NCI-H2227 (cell line): ENCODE results near the gene ADD2.
"Not testable (repeated sequence)": the region's sequence is repeated elsewhere in the genome, so short reads cannot be mapped to it uniquely, and the experiment has no call there.

Source experiments
- DNase-seq: peaks from one replicate; lab custom pipeline; 2025; ENCODE audit not compliant: unreplicated experiment; lab: John Stamatoyannopoulos, UW

The ADD2 gene

DNA sequence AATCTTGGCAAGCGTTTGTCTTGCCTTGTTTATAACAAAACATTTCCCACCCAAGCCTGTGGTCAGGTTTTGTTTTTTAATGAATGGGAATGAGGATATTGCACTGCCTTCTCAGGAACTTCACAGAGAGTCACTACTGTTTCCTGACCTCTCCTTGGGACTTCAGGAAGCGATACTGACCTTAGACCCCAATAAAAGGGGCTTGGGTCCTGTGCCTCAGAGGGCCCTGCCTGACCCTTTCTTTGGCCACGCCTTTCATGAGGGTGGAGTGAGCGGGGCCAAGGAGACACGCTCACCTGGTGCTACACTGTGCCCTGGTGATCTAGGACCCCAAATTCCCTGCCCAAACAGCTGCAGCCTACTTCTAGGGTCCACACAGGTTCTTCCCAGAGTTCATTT is 121.6 kb downstream of the ADD2 start:
- no peak for DNase-seq

DNA sequence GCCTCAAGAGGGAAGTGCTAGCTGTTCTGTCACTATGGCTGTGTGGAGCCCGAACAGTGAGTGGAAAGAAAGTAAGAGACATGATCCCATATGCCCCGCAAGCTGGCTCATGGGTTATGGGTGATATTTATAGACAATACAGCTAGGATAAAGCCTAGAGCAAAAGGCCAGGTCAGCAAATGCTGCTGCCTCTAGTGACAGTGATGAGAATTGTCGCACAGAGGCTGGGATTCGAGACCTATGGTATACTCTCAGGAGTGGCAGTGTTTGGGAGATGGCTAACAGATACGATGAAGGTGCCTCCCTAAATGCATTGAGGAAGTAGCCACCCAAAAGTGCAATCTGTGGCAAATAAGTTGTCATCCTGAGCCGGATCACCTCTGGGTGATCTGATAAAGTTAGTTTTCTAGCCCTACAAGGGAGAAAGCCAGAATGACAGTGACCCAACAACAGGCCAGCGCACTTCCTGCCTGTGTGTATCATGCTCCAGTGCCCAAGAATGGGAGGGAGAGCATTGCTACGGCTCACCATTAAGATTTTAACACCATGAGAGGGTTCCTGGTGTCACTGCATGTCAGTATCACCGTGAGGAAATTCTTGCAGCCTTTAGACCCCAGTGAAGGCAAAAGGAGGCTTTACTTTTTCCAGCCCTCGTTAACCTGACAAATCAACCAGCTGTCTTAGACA is 122.1 kb downstream of the ADD2 start:
- peak; percentile 12 for DNase-seq

- DNase-seq = no peak
These were observed 124.3 kb downstream of the ADD2 start for GRCh38 chr2:70643715-70644114.

- DNase-seq = no peak
These were observed 126.7 kb downstream of the ADD2 start for GRCh38 chr2:70641263-70641784.

- no peak for DNase-seq
These were observed 128.1 kb downstream of the ADD2 start for GRCh38 chr2:70639841-70640436.

GRCh38 chr2:70638561-70638960 is 129.4 kb downstream of the ADD2 start:
- DNase-seq = no peak

DNA sequence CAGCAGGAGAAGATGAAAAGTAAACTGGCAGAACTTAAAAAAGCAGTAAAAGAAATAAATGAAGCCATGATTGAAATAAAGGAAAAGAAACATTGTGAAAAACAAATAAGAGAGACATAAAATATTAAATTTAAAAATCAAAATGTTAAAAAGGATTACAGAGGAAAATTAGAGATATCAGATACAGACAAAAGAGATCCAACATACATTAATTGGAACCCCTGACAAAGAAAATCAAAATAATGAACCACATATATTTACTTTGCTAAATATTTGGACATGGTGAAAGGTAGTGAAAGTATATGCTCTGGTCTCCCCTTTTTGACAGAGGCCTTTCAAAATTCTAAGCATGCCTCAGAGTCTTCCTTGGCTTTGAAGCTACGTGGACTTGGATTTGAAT is 134.5 kb downstream of the ADD2 start:
- no peak for DNase-seq

DNA sequence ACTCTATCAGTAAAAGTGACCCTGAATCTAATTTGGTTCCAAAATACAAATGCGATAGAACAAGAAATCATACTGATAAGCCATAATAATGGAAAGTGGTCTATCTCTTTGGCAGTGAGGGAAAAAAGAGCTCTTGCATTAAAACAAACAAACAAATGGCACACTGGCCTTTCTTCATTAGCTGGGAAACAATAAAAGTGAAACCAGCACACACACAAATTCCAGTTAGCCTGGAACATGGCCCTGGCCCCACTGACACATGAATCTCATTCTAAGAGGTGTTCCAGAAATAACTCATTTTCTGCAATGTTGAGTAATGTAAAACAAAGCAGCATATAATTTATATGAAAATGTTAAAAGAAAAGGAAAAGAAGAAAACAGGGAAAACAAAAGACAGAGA is 135.0 kb downstream of the ADD2 start:
- DNase-seq = no peak

DNA sequence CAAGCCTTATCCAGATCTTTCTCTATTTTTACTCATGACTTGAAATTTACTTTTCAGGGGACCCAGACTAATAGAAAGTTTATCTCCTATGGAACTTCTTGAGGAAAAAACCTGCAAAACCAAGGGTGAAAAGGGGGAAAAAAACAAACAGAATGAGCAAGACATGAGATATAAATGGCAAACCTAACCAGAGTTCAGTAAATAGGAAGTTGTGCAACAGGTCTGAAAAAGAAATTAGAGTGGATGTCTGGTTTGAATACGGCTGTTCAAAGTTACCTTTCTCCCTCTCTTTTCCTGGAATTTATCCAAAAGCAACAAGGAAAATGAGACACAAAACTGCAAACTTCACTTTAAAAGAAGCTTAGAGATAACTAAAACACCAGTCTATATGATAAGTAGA is 135.6 kb downstream of the ADD2 start:
- no peak for DNase-seq

DNA sequence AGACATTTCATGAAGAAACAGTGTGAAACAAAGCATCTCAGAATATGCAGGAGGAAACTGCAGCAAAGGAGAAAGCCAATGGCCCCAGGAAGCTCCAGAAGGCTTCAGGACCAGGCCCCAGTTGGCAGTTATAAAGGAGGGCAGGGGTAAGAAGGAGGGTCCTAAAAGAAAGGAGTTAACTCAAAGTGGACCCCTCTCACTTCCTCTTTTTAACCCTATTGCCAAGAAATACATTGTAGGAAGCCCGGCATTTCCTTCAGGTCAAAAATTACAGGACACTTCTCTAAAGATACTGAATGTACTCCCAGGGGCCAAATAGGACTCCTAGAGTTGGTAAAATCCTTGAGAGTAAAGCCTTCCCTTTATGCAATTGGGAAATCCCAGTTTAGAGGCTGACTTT is 137.2 kb downstream of the ADD2 start:
- DNase-seq = no peak

DNA sequence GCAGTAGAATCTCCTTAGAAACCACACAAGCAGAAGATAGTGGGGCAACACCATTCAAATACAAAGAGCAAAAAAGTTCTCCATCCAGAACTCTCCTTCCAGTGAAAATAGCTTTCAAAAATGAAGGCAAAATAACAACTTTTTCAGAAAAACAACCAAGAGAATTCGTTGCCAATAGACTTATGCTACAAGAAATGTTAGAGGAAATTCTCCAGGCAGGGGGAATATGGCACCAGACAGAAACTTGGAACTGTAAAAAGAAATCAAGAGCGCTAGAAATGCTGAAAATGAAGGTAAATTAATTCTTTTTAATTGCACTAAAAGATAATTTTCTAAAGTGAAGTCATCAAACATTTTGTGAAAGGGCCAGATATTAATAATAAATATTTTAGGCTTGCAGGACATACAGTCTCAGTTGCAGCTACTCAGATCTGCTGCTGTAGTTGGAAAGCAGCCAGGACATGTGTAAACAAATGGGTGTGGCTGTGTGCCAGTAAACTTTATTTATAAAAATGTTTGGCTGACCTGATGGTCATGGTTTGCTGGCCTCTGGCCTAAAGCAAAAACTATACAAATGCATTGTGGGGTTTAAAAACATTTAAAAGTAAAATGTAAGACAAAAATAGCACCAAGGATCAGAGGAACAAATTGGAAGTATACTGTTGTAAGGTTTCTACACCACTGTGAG is 140.6 kb downstream of the ADD2 start:
- no peak for DNase-seq

DNA sequence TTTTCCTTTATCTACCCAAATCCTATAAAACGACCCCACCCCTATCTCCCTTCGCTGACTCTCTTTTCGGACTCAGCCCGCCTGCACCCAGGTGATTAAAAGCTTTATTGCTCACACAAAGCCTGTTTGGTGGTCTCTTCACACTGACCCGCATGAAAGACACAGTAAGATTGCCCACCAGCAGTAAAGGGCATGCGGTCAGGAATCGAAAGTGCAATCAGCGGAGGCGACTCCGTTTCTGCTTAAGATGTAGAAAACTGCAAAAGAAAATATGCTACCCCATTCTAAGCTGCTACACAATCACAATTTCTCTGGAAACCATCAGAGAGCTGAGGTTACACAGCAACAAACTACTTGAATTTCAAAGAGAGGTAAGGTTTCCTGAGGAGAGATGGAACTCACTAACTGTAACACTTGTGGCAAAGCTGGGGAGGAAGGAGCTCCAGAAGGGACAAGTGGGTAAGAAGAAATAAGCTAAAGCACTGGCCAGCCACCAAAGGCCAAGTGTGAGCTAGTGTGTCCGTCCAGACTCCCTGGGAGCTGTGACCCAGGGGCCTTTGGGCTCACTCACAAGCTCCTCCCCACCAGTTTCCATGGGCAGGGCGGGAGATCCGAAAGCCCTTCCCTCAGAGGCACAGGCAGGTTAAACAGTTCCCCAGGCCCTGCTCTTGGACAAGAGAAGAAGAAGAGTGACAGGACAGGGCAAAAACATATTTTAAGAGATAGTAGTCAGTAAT is 141.6 kb downstream of the ADD2 start:
- DNase-seq = no peak

- DNase-seq = not testable (repeated sequence)
These were observed 146.5 kb downstream of the ADD2 start for GRCh38 chr2:70621536-70621935.

GRCh38 chr2:70620020-70620419 is 148.0 kb downstream of the ADD2 start:
- DNase-seq = no peak

DNA sequence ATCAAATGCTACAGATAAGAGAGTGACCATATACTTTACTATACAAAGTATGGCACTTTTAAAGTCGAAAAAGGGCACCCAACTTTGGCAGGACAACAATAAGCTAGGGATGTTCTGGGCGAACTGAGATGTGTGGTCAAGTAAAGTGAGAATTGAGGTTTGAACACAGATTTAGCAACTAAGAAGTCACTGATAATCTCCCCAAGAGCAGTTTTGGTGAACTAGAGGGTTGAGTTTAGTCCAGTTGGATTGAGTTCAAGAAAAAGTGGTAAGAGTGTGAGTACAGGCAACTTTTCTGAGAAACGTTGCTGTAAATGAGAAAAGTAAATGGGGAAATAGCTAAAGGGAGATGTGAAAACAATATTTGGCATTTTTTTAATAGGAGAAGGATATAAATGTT is 148.8 kb downstream of the ADD2 start:
- DNase-seq = no peak

DNA sequence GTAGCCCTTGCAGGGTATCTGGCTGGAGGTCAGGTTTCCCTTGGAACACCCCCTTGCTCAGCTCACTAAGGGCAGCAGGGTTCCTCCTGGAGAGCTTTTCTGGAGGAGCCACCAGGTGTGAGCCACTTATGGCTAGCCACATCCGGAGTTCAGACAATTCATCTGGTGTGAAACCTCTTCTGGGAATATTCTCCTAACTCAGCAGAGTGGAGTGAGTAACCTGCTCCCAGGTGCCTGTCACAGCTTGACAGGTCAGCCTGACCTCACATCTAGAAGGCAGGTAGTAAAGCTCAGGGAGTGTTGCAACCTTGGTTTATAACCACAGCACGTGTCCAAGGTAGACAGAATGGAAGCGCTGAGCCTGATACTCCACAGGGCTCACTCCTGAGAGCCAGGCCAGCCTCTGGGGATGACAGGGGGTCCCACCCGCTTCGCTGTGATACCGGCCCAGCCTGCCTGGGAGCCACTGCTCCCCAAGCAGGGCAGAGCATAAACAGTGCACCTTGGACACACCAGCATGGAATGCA is 151.8 kb downstream of the ADD2 start:
- DNase-seq = no peak

- no peak for DNase-seq
These were observed 152.8 kb downstream of the ADD2 start for GRCh38 chr2:70615222-70615621.

DNA sequence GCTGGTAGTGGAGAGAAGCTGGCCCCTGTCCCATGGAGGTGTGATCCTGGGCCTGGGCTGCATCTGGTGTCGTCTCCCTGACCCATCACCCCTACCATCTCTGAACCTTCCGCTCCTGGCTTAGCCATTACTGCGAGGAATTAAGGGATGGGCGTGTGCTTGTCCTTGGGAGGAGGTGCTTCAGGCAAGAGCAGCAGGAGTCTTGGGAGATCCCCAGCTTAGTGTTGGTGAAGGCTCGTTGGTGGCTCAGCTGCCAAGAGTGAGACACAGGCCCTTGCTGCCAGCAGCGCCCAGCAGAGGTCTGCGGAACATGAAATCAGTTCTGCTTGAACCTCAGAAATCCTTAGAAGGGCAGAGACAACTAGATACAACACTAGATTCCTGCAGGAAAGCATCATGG is 154.5 kb downstream of the ADD2 start:
- no peak for DNase-seq

- DNase-seq = no peak
These were observed 155.4 kb downstream of the ADD2 start for GRCh38 chr2:70612574-70612973.

- DNase-seq = no peak
These were observed 159.6 kb downstream of the ADD2 start for GRCh38 chr2:70608373-70608772.

GRCh38 chr2:70607121-70607561 is 160.9 kb downstream of the ADD2 start:
- DNase-seq = no peak
